Effector CD4-positive, alpha-beta T cell (primary cell): ENCODE results near the gene MAS1. TPM values are rescaled to one million over a fixed set of nuclear protein-coding genes. Genes with fewer than 3 reads are reported as not detected.
"Not testable (repeated sequence)": the region's sequence is repeated elsewhere in the genome, so short reads cannot be mapped to it uniquely, and the experiment has no call there.

Experiments used
- DNase-seq: peaks from one replicate; pipeline ENCODE4 v3.0.0-alpha.2; 2020
- total RNA-seq: gene quantifications from one replicate; lab custom pipeline; 2026; lab: John Stamatoyannopoulos, UW

Gene MAS1
- not detected for total RNA-seq

DNA sequence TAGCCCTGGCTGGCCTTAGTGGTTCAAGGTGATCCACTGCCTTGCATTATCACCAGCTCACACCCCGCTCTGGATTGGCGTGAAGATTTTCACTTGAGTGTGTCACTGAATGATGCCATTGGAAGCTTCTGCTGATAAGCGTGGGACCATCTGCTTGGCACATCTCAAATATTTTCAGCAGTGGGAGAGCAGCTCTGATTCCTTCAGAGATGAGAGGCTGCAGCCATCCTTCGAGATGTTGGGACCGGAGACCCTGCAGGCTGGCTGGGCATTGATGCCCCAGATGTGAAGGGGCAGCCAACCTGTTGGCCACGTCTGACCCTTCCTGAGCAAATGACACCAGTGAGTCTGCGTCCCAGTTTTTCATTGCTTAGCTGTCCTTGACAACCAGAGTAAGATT is at the start of gene MAS1:
Gene MAS1, plus strand, starts transcription at position 197 of the 400 bp plus-strand sequence. CDS start 15,968 bp downstream, outside the sequence.
- no peak for DNase-seq

DNA sequence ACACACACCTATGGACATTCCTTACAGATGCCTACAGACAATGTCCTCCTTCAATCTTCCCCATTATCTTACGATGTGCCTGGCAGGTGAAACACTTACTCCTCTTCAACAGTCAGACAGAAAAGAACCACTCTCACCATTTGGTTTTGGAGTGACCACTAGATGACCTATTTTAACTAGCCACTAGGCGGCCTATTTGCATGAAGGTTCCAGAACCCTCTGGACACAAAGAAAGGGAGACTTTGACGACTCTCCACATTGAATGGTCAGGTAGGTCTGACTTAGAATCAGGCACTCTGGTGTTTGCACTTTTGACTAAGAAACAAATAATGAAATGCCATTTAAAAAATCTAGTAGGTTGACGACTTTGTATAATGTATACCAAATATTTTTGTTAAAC is 48.8 kb upstream of the MAS1 start:
- no peak for DNase-seq

DNA sequence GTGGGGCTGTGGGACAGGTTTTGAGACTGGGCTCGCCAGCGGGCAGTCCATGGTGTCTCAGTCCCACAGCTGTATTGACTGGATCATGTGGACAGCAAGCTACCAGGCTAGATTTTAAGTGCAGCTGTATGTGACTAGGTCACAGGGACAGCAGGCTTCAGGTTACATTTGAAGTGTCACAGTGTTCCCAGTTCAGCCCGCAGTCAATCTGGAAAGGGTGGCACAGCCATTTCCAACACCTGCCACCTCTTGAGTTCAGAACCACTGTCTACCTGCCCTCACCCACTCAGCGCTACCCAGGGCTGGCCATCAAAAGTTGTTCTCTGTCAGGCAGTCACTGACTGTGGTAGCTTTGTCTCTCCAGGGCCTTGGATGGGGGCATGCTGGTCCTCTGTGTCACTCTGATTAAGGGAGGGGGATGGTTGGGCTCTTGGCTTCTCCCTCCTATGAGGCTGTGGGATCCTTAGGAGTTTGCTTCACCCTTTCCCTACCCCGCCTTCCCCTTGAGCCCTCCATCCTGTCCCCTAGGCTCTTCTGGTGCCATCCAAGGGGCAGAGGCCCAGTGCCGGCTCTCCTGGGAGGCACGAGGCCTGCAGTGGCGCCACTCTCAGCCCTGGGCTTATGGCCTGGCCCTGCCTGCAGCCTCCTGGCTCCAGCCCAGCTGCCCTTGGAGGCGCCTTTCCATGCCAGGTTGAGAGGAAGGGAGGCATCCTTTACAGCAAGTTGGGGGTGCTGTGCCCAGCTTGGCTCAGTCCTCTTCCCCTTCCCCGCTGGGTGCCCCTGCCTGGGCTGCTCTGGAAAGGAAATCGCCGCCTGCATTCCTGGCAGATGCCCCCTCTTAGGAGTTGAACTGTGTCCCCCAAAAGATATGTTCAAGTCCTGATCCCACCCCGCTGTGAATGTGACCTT is 45.8 kb upstream of the MAS1 start:
- no peak for DNase-seq

DNA sequence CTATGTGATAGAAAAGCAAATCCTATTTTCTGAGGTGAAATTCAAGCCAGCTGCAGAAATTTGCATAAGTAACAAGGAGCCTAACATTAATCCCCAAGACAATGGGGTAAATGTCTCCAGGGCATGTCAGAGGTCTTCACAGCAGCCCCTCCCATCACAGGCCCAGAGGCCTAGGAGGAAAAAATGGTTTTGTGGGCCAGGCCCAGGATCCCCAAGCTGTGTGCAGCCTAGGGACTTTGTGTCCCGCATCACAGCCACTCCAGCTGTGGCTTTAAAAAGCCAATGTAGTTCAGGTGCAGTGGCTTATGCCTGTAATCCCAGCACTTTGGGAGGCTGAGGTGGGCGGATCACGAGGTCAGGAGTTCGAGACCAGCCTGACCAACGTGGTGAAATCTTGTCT is 42.2 kb upstream of the MAS1 start:
- not testable (repeated sequence) for DNase-seq

DNA sequence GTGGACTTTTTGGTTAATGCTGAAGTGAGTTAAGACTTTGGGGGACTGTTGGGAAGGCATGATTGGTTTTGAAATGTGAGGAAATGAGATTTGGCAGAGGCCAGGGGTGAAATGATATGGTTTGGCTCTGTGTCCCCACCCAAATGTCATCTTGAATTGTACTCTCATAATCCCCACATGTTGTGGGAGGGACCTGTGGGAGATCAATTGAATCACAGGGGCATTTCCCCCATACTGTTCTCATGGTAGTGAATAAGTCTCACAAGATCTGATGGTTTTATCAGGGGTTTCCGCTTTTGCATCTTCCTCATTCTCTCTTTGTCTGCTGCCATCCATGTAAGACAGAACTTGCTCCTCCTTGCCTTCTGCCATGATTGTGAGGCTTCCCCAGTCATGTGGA is 40.9 kb upstream of the MAS1 start:
- not testable (repeated sequence) for DNase-seq

DNA sequence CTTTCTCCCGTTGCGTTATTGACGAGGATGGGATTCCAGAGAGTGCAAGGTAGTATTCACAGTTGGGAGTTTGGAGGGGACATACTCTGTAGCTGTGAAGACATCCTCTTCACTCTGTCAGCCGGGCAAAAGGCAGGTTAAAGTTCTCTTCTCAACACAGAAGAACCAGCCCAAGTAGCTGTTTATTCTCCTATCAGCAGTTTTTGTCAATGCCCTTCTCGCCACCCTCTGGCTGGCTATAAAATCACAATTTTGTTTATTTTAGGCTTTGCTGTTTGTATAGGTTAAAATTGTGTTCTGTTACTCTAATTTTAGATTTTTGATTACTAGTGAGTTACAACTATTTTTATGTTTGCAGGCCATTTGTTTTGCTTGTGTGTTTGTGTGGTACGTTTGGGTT is 37.9 kb upstream of the MAS1 start:
- DNase-seq, result no peak

DNA sequence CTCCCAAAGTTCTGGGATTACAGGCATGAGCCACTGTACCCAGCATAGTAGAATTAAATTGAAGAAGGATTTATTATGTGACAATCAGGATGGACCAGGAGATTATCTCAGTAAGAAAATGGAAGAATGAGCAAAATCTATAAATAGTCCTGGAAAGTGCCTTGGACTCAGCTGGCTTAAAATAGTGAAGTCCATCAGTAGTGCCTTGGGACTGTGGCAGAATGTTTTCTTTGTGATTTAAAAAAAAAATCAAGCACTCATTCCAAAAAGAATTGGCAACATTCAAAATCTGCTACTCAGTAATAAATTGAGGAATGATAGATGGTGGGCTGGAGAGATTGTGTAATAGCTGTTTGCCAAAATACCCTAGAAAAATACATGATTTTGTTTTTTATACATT is 37.0 kb upstream of the MAS1 start:
- no peak for DNase-seq

DNA sequence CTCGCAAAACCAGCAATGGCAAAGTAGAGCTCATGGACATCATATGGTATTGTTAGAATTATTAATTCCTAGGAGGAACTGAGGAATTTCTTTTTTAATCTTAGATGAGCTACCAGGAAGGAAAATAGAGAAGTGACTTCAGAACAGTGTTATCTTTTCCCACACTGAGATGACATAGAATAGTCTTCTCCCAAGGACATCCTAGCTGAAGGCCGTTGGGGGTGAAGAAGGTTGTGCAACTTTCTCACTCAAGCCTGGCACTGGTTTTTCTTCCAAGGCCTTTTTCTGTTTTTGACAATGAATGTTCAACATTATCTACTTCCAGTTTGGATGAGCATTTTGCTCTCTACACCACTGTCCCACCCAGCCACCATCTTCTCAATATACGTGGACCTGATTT is 35.8 kb upstream of the MAS1 start:
- DNase-seq, result no peak

DNA sequence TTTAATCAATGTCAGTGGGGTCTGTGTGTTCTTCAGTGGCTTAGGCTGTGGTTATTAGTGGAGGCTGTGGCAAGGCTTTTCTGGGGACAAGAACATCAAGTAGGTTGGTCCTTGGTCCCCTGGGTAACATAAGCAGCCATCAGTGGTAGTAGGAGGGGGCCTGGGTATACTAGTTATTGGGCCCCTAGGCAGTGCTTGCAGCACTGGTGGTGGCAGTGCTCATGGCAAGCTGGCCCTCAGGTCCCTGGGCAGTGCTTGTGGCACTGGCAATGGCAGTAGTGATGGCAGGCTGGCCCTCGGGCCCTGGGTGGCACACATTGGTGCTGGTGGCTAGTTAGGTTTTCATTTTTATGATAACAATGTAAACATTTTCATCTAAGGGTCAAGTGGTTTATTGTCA is 32.5 kb upstream of the MAS1 start:
- DNase-seq, result no peak

DNA sequence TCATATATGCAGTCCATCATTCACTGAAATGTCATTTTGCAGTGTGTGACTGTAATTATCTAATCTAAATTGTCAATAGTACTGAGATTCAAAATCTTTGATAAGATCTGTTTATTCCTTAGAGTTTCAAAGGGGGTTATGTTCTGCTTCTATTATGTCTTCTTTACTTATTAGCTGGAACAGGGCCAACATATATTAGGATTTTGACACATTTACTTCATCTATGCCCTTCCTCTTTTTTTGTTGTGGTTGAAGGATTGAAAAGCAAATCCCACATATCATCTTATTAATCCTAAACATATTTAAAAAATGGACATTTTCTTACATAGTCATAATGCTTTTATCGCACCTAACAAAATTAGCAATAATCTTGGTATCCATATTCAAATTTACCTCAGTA is 30.3 kb upstream of the MAS1 start:
- DNase-seq, result no peak

DNA sequence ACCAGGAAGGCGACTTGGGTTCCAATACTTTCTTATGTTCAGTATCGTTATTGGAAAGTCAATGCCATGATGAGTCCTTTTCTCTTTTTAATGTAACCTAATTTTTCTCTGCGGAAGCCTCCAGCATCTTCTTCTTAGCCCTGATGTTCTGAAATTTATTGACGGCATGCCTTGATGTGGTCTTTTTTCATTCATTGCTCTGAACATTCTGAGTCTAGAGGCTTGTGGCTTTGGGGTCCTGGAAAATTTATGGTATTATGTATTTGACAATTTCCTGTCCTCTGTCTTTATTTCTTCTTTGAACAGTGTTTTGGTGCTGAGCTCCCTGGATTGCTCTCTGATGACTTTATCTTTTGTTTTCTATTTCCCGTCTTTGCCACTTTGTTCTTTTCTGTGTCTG is 28.7 kb upstream of the MAS1 start:
- DNase-seq, result no peak

DNA sequence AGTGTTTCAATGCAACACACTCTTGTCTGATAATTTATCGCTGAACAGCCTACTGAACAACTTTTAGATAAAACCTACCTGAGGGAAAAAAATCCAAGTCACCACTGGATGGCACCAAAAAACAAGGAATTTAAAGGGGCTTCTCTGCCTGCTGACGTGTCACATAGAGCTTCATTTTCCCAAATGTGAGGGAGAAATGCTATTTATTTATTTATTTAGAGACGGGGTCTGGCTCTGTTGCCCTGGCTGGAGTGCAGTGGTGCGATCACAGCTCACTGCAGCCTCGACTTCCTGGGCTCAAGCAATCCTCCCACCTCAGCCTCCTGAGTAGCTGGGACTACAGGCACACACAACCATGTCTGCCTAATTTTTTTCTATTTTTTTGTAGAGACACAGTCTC is 27.4 kb upstream of the MAS1 start:
- not testable (repeated sequence) for DNase-seq

DNA sequence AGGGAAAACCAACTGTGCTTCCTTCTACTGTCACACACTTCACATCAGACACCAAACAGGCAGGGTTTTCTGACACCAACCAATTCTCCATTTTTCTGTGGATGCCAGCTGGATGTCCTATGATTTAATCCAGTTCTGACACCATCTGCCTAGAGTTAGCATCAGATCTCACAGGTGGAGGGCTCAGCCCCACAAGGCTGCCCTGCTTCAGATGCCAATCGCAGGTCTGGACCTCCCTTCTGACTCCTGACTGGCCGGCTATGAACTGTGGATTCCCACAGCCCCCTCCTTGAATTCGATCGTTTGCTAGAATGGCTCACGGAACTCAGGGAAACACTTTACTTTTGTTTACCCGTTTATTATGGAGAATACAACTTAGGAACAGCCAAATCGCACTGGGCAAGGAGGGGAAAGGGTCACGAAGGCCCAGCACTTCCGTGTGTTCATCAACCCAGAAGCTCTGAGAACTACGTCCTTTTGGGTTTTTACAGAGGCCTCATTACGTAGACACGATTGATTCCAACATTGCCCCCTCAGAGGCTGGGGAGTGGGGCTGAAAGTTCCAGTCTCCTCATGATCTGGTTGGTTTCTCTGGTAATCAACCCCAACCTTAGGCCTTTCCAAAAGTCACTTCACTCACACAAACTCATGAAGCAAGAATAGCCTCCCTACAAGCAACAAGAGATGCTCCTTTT is 25.4 kb upstream of the MAS1 start:
- no peak for DNase-seq

DNA sequence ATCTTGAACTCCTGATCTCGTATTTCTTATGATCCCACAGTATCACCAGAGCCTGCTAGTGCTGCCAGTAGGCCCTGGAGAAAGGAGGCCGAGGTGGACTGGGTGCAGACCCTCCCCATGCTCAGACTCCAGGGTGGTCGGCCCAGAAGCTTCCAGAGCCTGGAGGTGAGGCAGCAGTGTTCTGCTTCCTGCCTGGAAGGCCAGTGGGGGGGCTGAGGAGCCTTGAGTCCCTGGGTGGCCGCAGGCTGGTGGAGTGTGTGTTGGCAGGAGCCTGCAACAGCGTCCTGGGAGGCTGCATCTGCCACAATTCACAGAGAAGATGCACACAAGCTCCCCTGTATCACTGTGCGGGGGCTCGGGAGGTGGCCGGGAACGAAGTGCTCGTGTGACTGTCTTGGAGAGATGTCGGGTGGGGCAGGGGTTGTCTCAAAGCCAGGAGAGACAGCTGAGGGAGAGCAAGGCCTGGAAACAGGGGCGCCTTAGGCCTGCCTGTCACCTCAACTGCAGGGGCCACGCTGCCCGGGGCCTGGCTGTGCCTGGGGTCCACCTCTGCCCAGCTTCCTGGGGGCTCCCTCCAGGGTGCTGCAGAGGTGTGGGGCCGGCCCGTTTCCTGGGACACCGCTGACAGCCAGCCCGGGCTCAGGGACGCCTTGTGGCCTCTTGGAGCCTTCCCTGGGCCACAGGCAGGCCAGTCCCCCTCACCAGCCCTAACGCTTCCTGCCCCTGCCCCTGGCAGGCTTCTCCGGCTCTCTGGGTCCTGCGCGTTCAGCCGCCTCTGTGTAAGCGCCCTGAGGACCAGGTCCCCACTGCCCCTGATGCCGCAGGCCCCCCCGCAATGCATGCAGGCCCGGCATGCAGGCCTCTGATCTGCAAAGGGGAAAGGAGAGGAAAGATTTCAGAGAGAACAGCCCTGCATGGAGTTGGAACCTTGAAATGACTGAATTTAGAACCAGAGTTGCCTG is 24.2 kb upstream of the MAS1 start:
- no peak for DNase-seq

DNA sequence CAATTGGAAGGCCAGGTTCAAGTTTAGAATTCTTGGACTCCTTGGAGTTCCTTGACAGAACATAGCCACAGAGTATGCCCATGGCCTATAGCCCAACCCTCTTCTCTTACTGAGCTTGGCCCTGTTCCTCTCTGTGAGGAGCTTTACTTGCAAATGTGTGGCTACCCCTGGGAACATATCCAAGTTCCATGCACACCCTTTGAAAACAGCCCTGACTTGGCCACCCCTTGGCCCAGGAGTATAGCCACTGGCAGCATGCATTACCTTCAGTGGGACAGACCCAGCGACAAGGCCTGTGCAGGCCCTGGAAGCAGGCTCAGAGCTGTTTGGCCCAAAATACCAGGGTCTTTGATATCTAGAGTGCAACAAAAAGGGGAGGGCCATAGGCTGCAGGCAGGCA is 19.5 kb upstream of the MAS1 start:
- DNase-seq, result no peak

DNA sequence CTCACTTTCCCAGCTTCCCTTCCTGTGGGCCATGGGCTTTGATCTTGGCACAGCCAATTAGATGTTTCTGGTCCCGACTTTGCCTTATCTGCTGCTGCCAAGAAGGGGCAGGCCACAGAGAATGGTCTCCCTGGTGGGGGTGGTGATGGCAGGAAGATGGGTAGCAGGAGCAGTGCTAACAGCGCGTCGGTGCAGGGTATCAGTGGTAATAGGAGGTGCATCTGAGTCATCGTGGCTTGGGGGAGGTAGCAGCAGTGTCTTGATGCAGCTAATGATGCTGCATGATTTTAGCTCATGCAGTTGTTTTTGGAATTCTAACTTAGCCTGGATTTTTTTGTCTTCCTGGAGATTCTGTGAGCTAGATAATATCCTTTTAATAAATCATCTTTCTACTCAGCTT is 18.9 kb upstream of the MAS1 start:
- no peak for DNase-seq

DNA sequence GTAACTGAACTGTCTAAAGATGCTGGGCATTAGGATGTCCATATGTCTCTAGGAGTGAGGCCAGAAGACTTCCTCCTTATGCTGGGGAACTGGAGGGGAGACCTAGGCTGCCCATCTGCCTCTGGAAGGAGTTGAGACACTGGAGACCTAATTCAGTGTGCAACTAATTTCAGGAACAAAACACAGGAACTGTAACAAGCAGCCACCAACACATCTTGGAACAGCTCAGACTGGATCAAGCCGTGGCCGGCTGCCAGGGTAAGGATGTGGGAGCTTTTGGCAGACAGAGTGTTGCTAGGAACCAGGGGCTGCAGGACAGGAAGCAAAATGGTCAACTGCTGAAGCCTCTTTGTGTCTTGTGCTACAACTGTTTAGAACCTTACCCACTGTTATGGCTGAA is 16.4 kb upstream of the MAS1 start:
- no peak for DNase-seq

DNA sequence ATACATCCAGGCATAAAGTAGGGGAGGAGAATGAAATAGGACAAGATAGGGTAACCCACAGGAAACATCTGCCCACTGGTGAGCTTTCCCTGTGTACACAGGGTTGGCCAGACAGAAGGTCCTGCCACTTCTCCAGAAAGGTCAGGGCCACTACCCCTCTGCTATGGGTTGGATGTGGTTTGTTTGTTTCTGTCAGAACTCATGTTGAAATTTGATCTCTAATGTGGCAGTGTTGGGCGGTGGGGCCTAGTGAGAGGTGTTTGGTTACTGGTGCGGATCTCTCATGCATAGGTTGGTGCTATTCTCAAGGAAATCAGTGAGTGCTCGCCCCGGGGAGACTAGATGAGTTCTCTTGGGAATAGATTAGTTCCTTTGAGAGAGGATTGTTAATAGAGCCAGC is 15.6 kb upstream of the MAS1 start:
- DNase-seq, result no peak

DNA sequence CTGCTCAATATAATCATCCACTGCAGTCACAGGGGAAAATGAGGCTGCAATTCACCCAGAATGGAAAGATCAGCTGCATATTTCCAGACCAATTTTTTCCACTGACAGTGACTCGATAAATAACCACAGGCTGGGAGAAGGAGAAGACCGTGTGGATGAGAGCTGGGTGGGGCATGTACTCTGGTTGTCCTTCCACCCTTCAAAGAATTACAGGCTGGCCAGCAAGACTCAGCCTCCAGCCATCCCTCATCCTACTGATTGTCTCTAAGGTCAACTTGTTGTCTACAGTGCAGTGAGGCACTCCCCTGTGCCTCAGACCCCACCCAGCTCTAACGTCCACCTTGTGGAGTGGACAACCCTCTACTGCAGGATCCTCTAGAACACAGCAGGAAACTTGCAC is 14.5 kb upstream of the MAS1 start:
- no peak for DNase-seq

DNA sequence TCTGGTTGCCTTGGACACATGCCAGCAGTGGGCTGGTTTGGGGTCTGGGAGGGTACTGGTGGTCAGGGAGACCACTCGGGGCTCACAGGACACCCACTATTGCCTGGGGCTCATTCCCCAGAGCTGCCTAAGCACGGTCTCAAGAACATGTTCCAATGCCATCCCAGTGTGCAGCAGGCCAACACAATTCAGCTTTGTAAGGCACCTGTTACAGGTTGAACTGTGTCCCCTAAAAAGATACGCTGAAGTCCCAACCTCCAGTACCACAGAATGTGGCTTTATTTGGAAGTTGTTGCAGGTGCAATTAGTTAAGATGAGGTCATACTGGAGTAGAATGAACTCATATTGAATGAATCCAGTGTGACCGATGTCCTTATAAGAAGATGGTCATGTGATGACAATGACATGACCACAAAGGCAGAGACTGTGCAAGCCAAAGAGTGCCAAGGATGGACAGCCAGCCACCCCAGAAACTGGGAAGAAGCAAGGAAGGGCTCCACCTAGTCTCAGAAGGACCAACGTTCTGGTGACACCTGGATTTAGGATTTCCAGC is 13.5 kb upstream of the MAS1 start:
- DNase-seq, result no peak

DNA sequence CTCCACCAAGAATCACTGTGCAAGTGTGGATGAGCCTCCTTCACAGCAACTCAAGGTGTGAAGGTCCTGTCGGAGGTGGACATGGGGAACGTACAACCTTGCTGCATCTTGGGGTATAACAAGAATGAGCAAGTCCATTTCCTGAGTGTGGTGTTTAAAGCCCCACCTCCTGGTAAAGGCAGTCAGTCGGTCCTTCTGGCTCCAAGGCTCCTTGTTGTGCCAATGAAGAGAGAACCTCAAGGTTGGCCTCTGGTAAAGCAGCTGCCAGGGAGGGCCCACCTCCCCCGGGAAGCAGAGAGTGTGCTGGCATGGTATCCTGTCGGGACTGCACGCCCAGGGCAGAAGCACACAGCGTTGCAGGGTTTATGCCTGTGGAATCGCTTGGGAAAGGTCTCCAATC is 12.4 kb upstream of the MAS1 start:
- DNase-seq, result no peak

DNA sequence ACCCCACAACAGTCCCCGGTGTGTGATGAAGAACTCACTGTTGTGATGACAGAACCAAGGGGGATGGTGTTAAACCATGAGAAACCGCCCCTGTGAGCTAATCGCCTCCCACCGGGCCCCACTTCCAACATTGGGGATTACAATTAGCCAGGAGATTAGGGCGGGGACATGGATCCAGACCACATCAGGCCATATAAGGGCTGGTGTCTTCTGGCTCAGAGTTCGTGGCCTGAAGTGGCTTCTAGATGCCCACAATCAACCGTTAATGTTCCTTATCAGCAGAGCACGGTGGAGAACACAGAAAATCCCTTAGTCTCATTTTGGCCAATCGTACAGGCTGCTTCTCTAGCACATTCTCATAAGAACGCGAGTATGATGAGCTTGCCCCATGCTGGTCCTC is 10.9 kb upstream of the MAS1 start:
- no peak for DNase-seq
